GM21390 (cell line): ENCODE results near the gene AJAP1.

ENCODE experiments used
- ATAC-seq: cut with Tn5 transposase; IDR thresholded peaks from one replicate; pipeline ENCODE4 v1.9.1; 2021; ENCODE audit not compliant: unreplicated experiment

The AJAP1 gene

GRCh38 chr1:4628992-4629391 lies 25.4 kb upstream of the AJAP1 start:
- no peak for ATAC-seq

GRCh38 chr1:4630561-4630960 lies 23.8 kb upstream of the AJAP1 start:
- ATAC-seq = no peak

GRCh38 chr1:4631321-4631720 lies 23.1 kb upstream of the AJAP1 start:
- no peak for ATAC-seq

GRCh38 chr1:4633346-4633745 lies 21.1 kb upstream of the AJAP1 start:
- ATAC-seq = no peak

- no peak for ATAC-seq
Measured at GRCh38 chr1:4634156-4634792, 20.1 kb upstream of the AJAP1 start.

GRCh38 chr1:4634793-4635406 lies 19.5 kb upstream of the AJAP1 start:
- ATAC-seq = no peak

GRCh38 chr1:4636186-4636585 lies 18.2 kb upstream of the AJAP1 start:
- ATAC-seq = no peak

- ATAC-seq = no peak
Measured at GRCh38 chr1:4636644-4637380, 17.6 kb upstream of the AJAP1 start.

GRCh38 chr1:4637616-4638344 lies 16.6 kb upstream of the AJAP1 start:
- ATAC-seq = no peak

GRCh38 chr1:4638345-4638729 lies 16.1 kb upstream of the AJAP1 start:
- no peak for ATAC-seq

GRCh38 chr1:4640931-4641330 lies 13.5 kb upstream of the AJAP1 start:
- no peak for ATAC-seq

GRCh38 chr1:4647391-4647790 lies 7.0 kb upstream of the AJAP1 start:
- ATAC-seq = no peak

GRCh38 chr1:4648657-4649056 lies 5.8 kb upstream of the AJAP1 start:
- ATAC-seq = no peak

GRCh38 chr1:4650481-4650880 lies 3.9 kb upstream of the AJAP1 start:
- ATAC-seq = no peak

GRCh38 chr1:4650981-4651380 lies 3.4 kb upstream of the AJAP1 start:
- no peak for ATAC-seq

GRCh38 chr1:4652631-4653327 lies 1.6 kb upstream of the AJAP1 start:
- peak; percentile 71 for ATAC-seq

- no peak for ATAC-seq
Measured at GRCh38 chr1:4653328-4653660, 1.1 kb upstream of the AJAP1 start.

GRCh38 chr1:4654764-4655673 lies 610 bp downstream of the AJAP1 start:
- no peak for ATAC-seq

- no peak for ATAC-seq
Measured at GRCh38 chr1:4655674-4656532, 1.5 kb downstream of the AJAP1 start.
